ENCODE measurements around the gene HEXA.

The HEXA gene

DNA sequence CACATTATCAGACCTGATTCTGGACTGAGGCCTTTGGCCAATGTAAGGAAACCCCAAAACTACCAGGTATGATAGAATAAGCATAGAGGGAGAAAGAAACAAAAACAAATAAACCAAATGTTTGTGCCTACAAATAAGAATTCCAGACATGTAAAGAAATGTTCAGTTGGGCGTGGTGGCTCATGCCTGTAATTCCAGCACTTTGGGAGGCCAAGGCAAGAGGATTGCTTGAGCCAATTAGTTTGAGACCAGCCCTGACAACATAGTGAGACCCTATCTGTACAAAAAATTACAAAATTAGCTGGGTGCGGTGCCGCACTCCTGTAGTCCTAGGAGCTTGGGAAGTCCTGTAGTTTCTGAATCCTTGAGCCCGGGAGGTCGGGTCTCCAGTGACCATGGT, 35.3 kb upstream of the HEXA start:
- in situ Hi-C loops (cut with MboI; ENCODE audit: low sequenced_read_pairs, unreplicated experiment) = no loop called here
- no peak for DNase-seq (ENCODE audit: low spot score)
- TF ChIP-seq CTCF (IDR thresholded peaks at IDR 0.05; ENCODE audit: borderline replicate concordance, control extremely low read depth, extremely low read depth, insufficient read depth, missing control alignments) = no peak

DNA sequence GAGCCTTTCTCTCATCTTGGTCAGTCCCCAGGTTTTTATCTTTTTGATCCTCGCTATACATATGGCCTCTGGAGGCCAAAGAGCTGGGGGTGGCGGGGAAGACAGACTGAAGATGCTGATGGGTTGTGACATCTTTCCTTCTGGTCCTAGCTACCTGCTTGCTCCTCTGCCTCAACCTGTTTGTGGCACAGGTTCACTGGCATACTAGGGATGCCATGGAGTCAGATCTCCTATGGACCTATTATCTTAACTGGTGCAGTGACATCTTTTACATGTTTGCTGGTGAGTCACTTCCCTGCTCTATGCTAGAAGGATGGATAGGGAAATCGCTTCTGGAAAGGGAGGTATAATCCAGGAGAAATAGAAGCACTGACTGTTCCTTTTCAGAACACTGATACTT, 31.1 kb upstream of the HEXA start:
- no peak for TF ChIP-seq CTCF (IDR thresholded peaks at IDR 0.05; ENCODE audit: borderline replicate concordance, control extremely low read depth, extremely low read depth, insufficient read depth, missing control alignments)
- in situ Hi-C loops (cut with MboI; ENCODE audit: low sequenced_read_pairs, unreplicated experiment) = no loop called here
- DNase-seq (ENCODE audit: low spot score) = no peak

GRCh38 chr15:72404841-72405240, 29.0 kb upstream of the HEXA start:
- no peak for DNase-seq (ENCODE audit: low spot score)
- no peak for TF ChIP-seq CTCF (IDR thresholded peaks at IDR 0.05; ENCODE audit: borderline replicate concordance, control extremely low read depth, extremely low read depth, insufficient read depth, missing control alignments)
- in situ Hi-C loops (cut with MboI; ENCODE audit: low sequenced_read_pairs, unreplicated experiment) = no loop called here

GRCh38 chr15:72404356-72404755, 28.5 kb upstream of the HEXA start:
- in situ Hi-C loops (cut with MboI; ENCODE audit: low sequenced_read_pairs, unreplicated experiment) = no loop called here
- no peak for TF ChIP-seq CTCF (IDR thresholded peaks at IDR 0.05; ENCODE audit: borderline replicate concordance, control extremely low read depth, extremely low read depth, insufficient read depth, missing control alignments)

GRCh38 chr15:72402726-72403125, 26.9 kb upstream of the HEXA start:
- DNase-seq (ENCODE audit: low spot score) = no peak
- in situ Hi-C loops (cut with MboI; ENCODE audit: low sequenced_read_pairs, unreplicated experiment) = no loop called here
- TF ChIP-seq CTCF (IDR thresholded peaks at IDR 0.05; ENCODE audit: borderline replicate concordance, control extremely low read depth, extremely low read depth, insufficient read depth, missing control alignments) = no peak

More at GRCh38 chr15:72404356-72404755, 28.5 kb upstream of the HEXA start:
- DNase-seq (ENCODE audit: low spot score) = no peak

DNA sequence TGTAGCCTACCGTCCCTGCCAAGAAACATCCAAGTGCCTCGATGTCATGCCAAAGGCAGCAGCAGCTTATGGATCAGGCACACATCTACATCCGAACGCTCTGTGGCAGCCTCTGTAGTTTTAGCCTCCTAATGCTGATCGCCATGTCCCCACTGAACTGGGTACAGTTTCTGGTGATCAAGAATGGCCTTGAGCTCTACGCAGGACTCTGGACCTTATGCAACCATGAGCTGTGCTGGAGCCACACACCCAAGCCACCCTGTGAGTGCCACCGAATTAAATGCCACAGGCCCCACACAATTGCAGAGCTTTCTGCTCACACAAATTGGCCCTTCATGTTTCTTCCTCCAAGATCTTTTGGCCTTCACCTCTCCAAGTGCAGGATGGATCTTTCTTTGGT, 22.8 kb upstream of the HEXA start:
- TF ChIP-seq CTCF (IDR thresholded peaks at IDR 0.05; ENCODE audit: borderline replicate concordance, control extremely low read depth, extremely low read depth, insufficient read depth, missing control alignments) = no peak
- no peak for DNase-seq (ENCODE audit: low spot score)
- in situ Hi-C loops (cut with MboI; ENCODE audit: low sequenced_read_pairs, unreplicated experiment) = no loop called here

Measured in GM13976 (cell line).